SK-N-MC (cell line): ENCODE measurements around the gene CTNNA3.

Experiments
- EZH2 ChIP-seq: fragments of 200-600 bp; sonication (generic); IDR thresholded peaks from one replicate; pipeline ENCODE4 v1.6.1; 2017; ENCODE audit warnings: antibody characterized with exemption
- POLR2AphosphoS5 ChIP-seq: IDR thresholded peaks from 2 replicates; pipeline ENCODE4 v1.6.1; 2012; ENCODE audit warnings: mild to moderate bottlenecking, low read depth, low read length, borderline replicate concordance

DNA sequence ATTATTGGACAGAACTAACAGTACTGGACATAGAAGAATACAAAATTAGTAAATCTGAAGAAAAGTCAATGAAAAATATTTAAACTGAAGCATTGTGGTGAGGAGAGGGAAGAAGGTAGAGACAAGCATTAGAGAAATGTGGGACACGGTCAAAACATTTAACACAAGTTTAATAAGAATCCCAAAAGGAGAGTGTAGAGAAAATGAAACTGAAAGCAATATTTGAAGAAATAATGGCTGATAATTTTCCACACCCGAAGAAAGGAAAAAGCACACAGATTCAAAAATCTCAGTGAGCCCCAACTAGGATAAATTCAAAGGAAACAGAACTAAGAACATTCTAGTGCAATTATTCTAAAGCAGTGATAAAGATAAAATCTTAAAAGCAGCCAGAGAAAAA is 896.5 kb downstream of the CTNNA3 start:
- TF ChIP-seq EZH2 (no peak), POLR2AphosphoS5 (no peak)
